ENCODE data around the gene CAMSAP3.
A peak's percentile ranks its signal among the peaks of the same experiment; 100 is the strongest.

Gene CAMSAP3

GRCh38 chr19:7595466-7596133, at the start of gene CAMSAP3:
CAMSAP3 (plus strand) TSS chr19:7595863; CDS start chr19:7596003, 140 bp downstream.
- TF ChIP-seq ZFX (IDR thresholded peaks at IDR 0.05) (no peak), CTCF (conservative IDR thresholded peaks at IDR 0.05) (no peak)
- peak within 1 kb of the TSS; percentile 66 for H3K27ac ChIP-seq

- TF ChIP-seq ZFX (IDR thresholded peaks at IDR 0.05): no peak
- no peak for TF ChIP-seq CTCF (conservative IDR thresholded peaks at IDR 0.05)
- H3K27ac ChIP-seq: no peak overlapping the region
These were observed 49.8 kb upstream of the CAMSAP3 start for GRCh38 chr19:7545904-7546303.

GRCh38 chr19:7547159-7547558, 48.5 kb upstream of the CAMSAP3 start:
- H3K27ac ChIP-seq: no peak overlapping the region
- TF ChIP-seq CTCF (conservative IDR thresholded peaks at IDR 0.05) (no peak), ZFX (IDR thresholded peaks at IDR 0.05) (no peak)

GRCh38 chr19:7549429-7550148, 46.1 kb upstream of the CAMSAP3 start:
- TF ChIP-seq ZFX (IDR thresholded peaks at IDR 0.05) (no peak), CTCF (conservative IDR thresholded peaks at IDR 0.05) (no peak)
- no peak overlapping the region for H3K27ac ChIP-seq

- TF ChIP-seq ZFX (IDR thresholded peaks at IDR 0.05) (no peak), CTCF (conservative IDR thresholded peaks at IDR 0.05) (no peak)
These were observed 45.4 kb upstream of the CAMSAP3 start for GRCh38 chr19:7550169-7550770.

GRCh38 chr19:7550987-7551761, 44.5 kb upstream of the CAMSAP3 start:
- no peak for TF ChIP-seq ZFX (IDR thresholded peaks at IDR 0.05)
- TF ChIP-seq CTCF (conservative IDR thresholded peaks at IDR 0.05): no peak

More at GRCh38 chr19:7550169-7550770, 45.4 kb upstream of the CAMSAP3 start:
- H3K27ac ChIP-seq: no peak overlapping the region

More at GRCh38 chr19:7550987-7551761, 44.5 kb upstream of the CAMSAP3 start:
- H3K27ac ChIP-seq: no peak overlapping the region

Measured in C4-2B (cell line).